Common myeloid progenitor, CD34-positive (primary cell): Measurements from ENCODE around the gene USP36.
A peak's percentile ranks its signal among the peaks of the same experiment; 100 is the strongest.

Experiments used
- CTCF ChIA-PET: fragments of 350-600 bp; sonication (Branson Sonifier 250); formaldehyde crosslinking; loops from one replicate; lab custom pipeline; 2021; ENCODE audit warnings: antibody characterized with exemption; lab: Charles Lee
- POLR2A ChIA-PET: fragments of 350-600 bp; sonication (Branson Sonifier 250); formaldehyde crosslinking; loops from one replicate; lab custom pipeline; 2021; ENCODE audit warnings: antibody characterized with exemption; lab: Charles Lee
- DNase-seq, 3 donors: peaks; one replicate each; pipeline versions ENCODE4 v3.0.0 to v3.0.0-alpha.2; 2013
- H3K27ac ChIP-seq, 2 experiments: 1 replicate in 1 of 2; 2 replicates in 1 of 2; pipeline ENCODE4 v1.7.0; 2013; ENCODE audit warnings: inconsistent platforms in 2 of 2, low read length in 2 of 2, mild to moderate bottlenecking in 2 of 2, low read depth in 1 of 2, moderate library complexity in 1 of 2; ENCODE audit not compliant: severe bottlenecking in 2 of 2, insufficient read depth in 1 of 2, poor library complexity in 1 of 2
- H3K27me3 ChIP-seq, 5 experiments: replicated peaks in 2 of 5; 1 replicate in 3 of 5; 2 replicates in 2 of 5; pipeline versions ENCODE4 v1.6.1 to v1.7.0; 2013; ENCODE audit warnings: low read length in 4 of 5, mild to moderate bottlenecking in 2 of 5, moderate library complexity in 2 of 5, inconsistent platforms in 1 of 5; ENCODE audit not compliant: insufficient read depth in 5 of 5, control insufficient read depth in 4 of 5
- H3K36me3 ChIP-seq, 4 experiments: 1 replicate in 2 of 4; 2 replicates in 2 of 4; pipeline versions ENCODE4 v1.6.1 to v1.7.0; 2013; ENCODE audit warnings: low read length in 3 of 4, control low read depth in 1 of 4, mild to moderate bottlenecking in 1 of 4; ENCODE audit not compliant: control insufficient read depth in 4 of 4, insufficient read depth in 4 of 4
- H3K4me1 ChIP-seq, 4 experiments: 1 replicate in 3 of 4; 2 replicates in 1 of 4; pipeline versions ENCODE4 v1.6.1 to v1.7.1; 2013; ENCODE audit warnings: low read length in 3 of 4, mild to moderate bottlenecking in 3 of 4, control low read depth in 1 of 4, inconsistent platforms in 1 of 4, moderate library complexity in 1 of 4; ENCODE audit not compliant: control insufficient read depth in 4 of 4, insufficient read depth in 4 of 4; ENCODE audit errors: control extremely low read depth in 1 of 4
- H3K4me3 ChIP-seq, 7 experiments: 1 replicate in 4 of 7; 2 replicates in 3 of 7; pipeline versions ENCODE4 v1.5.1 to v1.7.0; 2013; ENCODE audit warnings: mild to moderate bottlenecking in 7 of 7, low read length in 6 of 7, moderate library complexity in 6 of 7, inconsistent platforms in 2 of 7, low read depth in 2 of 7, control low read depth in 1 of 7; ENCODE audit not compliant: insufficient read depth in 4 of 7, control insufficient read depth in 1 of 7; ENCODE audit errors: extremely low read depth in 1 of 7
- H3K9me3 ChIP-seq, 5 experiments: 1 replicate in 4 of 5; 2 replicates in 1 of 5; pipeline versions ENCODE4 v1.6.1 to v1.7.1; 2013; ENCODE audit warnings: low read length in 4 of 5, mild to moderate bottlenecking in 2 of 5, inconsistent platforms in 1 of 5, low read depth in 1 of 5, moderate library complexity in 1 of 5; ENCODE audit not compliant: control insufficient read depth in 4 of 5, insufficient read depth in 2 of 5; ENCODE audit errors: control extremely low read depth in 1 of 5
- WGBS: methylation state at CpG from one replicate; pipeline ENCODE4 v1.1.5; 2013; ENCODE audit not compliant: insufficient coverage; 5-methylcytosine and 5-hydroxymethylcytosine counted together

Gene USP36

DNA sequence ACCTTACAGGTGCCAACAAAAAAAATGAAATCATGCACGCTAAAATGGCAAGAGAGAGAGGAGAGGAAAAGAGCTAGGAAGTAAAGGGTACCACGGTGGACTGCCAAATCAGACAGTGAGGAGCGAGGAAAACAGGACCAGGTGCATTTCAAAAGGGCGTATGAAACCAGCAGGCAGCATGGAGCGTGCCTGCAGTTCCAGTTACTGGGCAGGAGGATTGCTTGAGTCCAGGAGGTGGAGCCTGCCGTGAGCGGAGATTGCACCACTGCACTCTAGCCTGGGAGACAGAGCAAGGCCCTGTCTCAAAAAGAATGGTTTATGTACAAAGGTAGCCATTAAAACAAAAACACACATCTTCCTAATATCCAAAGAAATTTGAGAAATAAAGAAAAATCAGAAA is 16.4 kb downstream of the USP36 start:
- POLR2A ChIA-PET: no interaction called here
- CTCF ChIA-PET: interaction anchor here (1.2 to 1.9 kb wide), 2 partner anchors 16 to 18 kb away, joined by 3 to 4 read pairs; no protein-coding TSS in a partner anchor
- DNase-seq: no peak

DNA sequence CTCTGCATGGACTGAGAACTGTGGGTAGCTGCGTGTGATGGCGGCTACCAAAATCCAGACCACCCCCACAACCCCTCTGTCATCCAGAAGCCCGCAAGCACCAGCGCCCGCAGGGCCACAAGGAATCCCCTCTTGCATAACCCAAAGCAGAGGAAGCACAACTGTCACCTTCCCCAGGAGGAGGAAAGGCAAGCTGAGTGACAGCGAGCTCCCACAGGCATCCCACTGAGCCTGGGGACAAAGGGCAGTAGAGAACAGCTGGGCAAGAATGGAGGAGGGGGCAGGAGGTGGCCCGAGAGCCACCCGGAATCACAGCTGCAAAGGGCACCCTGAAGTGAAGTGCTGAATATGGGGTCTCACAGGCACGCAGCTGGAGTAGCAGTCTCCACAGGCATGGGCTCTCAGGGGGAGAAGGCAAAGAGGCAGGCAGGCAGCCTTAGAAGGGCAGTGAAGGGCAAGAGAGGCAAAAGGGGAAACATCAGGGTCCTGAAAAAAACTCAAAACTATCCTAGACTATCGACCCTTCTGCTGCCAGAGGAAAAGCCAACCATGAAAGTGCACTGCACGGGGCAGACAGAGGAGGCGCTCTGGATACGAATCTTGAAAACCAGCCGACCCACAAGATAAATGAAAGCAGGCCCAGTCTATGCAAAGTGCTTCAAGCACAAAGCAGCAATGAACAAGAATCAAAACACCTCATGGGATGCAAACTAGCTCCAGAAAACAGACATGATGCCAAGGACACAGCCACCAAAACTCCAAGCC is 17.1 kb downstream of the USP36 start:
- H3K27ac ChIP-seq: no peak overlapping the region
- H3K4me3 ChIP-seq: no peak overlapping the region
- POLR2A ChIA-PET: no interaction called here
- DNase-seq: no peak
- H3K9me3 ChIP-seq: no peaks in the 10 kb centered on the region
- 100% methylated on average over 7 of the region's 14 CpGs for WGBS
- H3K4me1 ChIP-seq: peaks cover 7 to 21% (median 20%) of the 10 kb centered on the region in 4 experiments
- CTCF ChIA-PET: interaction anchor here (1.0 to 1.9 kb wide), 4 partner anchors 10 to 19 kb away, joined by 3 to 4 read pairs (median 4); no protein-coding TSS in a partner anchor
- H3K27me3 ChIP-seq: no peaks in the 10 kb centered on the region
- H3K36me3 ChIP-seq: peaks cover 17 to 90% (median 60%) of the 10 kb centered on the region in 4 experiments

More for the DNA sequence above, 16.4 kb downstream of the USP36 start:
- Histone ChIP-seq H3K4me3 (no peak overlapping the region), H3K4me1 (peaks cover 3 to 15% (median 12%) of the 10 kb centered on the region in 4 experiments), H3K36me3 (peaks cover 18 to 94% (median 66%) of the 10 kb centered on the region in 4 experiments), H3K27me3 (no peaks in the 10 kb centered on the region), H3K27ac (no peak overlapping the region), H3K9me3 (no peaks in the 10 kb centered on the region)
- WGBS: 98% methylated on average over 5 of the region's 7 CpGs

DNA sequence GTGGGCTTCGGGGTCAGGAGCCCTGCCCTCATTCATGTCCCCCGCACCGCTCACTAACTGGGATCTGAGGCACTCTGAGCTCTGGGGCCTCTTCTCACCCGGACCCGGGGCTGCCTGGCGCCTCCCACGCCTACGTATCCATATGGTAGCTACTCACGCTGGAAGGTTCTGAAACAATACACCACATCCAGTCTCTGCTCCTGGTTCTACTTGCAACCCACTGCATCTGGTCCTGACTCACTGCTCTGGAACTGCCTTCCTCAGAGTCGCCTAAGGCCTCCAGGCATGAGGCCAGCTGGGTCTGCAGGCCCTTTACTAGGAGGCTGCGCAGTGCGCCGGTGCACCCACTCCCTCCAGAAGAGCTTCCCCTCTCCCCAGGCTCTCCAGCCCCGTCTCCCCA is 18.1 kb downstream of the USP36 start:
- peaks cover 13 to 89% (median 59%) of the 10 kb centered on the region in 4 experiments for H3K36me3 ChIP-seq
- CTCF ChIA-PET: interaction anchor here (0.7 to 1.9 kb wide), 3 partner anchors 11 to 23 kb away, joined by 3 to 4 read pairs (median 4); no protein-coding TSS in a partner anchor
- WGBS: 98% methylated on average over 14 of the region's 14 CpGs
- no peak overlapping the region for H3K27ac ChIP-seq
- no peak overlapping the region for H3K4me3 ChIP-seq
- no peaks in the 10 kb centered on the region for H3K9me3 ChIP-seq
- POLR2A ChIA-PET: no interaction called here
- peaks cover 16 to 30% (median 28%) of the 10 kb centered on the region in 4 experiments for H3K4me1 ChIP-seq
- no peak for DNase-seq
- H3K27me3 ChIP-seq: no peaks in the 10 kb centered on the region

DNA sequence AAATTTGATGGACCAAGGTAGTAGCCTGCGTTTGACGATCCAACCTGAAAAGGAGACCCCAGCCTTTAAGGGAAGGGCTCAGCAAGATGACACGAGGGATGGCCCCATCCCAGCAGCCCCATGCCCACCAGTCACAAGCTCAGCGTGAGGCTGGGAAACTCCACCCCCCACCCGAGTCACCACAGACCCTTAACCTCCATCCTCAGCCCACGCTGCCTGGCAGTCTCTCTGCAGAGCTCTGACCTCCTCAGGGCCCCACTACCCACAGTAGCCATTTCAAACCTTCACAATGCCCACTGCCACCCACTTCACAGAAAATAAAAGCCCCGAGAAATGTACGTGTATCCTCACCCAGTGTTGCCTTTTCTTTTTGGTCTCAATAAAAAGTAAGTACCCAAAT is 18.7 kb downstream of the USP36 start:
- Histone ChIP-seq H3K9me3 (no peaks in the 10 kb centered on the region), H3K36me3 (peaks cover 10 to 88% (median 58%) of the 10 kb centered on the region in 4 experiments), H3K27ac (no peak overlapping the region), H3K27me3 (no peaks in the 10 kb centered on the region), H3K4me1 (peaks cover 16 to 36% (median 30%) of the 10 kb centered on the region in 4 experiments), H3K4me3 (no peak overlapping the region)
- ChIA-PET POLR2A (interaction anchor here (0.5 kb wide), 1 partner anchor 32 kb away, joined by 3 read pairs; no protein-coding TSS in a partner anchor), CTCF (interaction anchor here (0.6 to 1.5 kb wide), 3 partner anchors 12 to 44 kb away, joined by 3 to 4 read pairs (median 3); no protein-coding TSS in a partner anchor)
- 99% methylated on average over 7 of the region's 8 CpGs for WGBS
- DNase-seq: no peak

DNA sequence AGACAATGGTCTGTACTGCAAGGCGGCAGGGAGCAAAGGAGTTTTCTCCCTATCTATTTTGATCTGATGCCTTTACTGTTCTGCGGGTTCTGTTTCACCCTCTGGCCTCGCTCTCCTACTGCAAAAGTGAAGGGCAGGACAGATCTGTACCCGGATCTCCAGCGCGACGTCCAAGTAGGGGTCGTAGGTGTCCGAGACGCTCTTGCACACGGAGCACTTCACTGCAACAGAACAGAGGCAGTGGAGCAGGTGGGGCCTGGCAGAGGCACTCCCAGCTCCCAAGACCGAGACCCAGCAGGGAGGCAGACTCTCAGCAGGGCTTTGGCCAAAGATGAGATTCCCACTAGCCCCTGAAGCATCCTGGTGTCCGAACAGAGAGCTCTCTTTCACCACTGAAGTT is 19.8 kb downstream of the USP36 start:
- CTCF ChIA-PET: no interaction called here
- DNase-seq: no peak
- Histone ChIP-seq H3K27me3 (no peaks in the 10 kb centered on the region), H3K4me3 (no peak overlapping the region), H3K4me1 (peaks cover 19 to 41% (median 33%) of the 10 kb centered on the region in 4 experiments), H3K9me3 (no peaks in the 10 kb centered on the region), H3K36me3 (peaks cover 11 to 84% (median 58%) of the 10 kb centered on the region in 4 experiments), H3K27ac (no peak overlapping the region)
- WGBS: 89% methylated on average over 13 of the region's 13 CpGs
- POLR2A ChIA-PET: no interaction called here

GRCh38 chr17:78819806-78820792 is 20.5 kb downstream of the USP36 start:
- H3K4me1 ChIP-seq: peaks cover 19 to 41% (median 33%) of the 10 kb centered on the region in 4 experiments
- CTCF ChIA-PET: interaction anchor here (1.2 to 2.5 kb wide), 5 partner anchors 11 to 112 kb away, joined by 3 to 14 read pairs (median 6); partner anchors contain the start of gene USP36
- DNase-seq: no peak
- H3K27me3 ChIP-seq: no peaks in the 10 kb centered on the region
- peak overlapping the region in 1 of 2 experiments; percentile 79 for H3K27ac ChIP-seq
- 94% methylated on average over 14 of the region's 18 CpGs for WGBS
- H3K9me3 ChIP-seq: no peaks in the 10 kb centered on the region
- H3K36me3 ChIP-seq: peaks cover 16 to 84% (median 59%) of the 10 kb centered on the region in 4 experiments
- POLR2A ChIA-PET: no interaction called here
- H3K4me3 ChIP-seq: peak overlapping the region in 1 of 7 experiments; percentile 55
